Right renal pelvis (tissue), 4 donors: Measurements from ENCODE around the gene ZNF638. TPM values are rescaled to one million over a fixed set of nuclear protein-coding genes. Genes with fewer than 3 reads are reported as not detected.
A peak's percentile ranks its signal among the peaks of the same experiment; 100 is the strongest.

Experiments used
- DNase-seq, 4 donors: peaks; one replicate each; pipeline ENCODE4 v3.0.0-alpha.2; 2013; ENCODE audit warnings: low read depth in 4 of 4, low spot score in 3 of 4, missing footprints in 1 of 4
- polyA plus RNA-seq, 4 donors: library from polyadenylated mRNA; unstranded; fragments of 120-200 nt; gene quantifications; one replicate each; pipeline ENCODE4 v1.2.1, GENCODE V29; 2013; ENCODE audit not compliant: insufficient read length in 4 of 4

The ZNF638 gene
- polyA plus RNA-seq, 4 donors = 182 to 223 (median 200) TPM

- DNase-seq = no peak
These were observed 122.8 kb downstream of the ZNF638 start for GRCh38 chr2:71454221-71455010.

GRCh38 chr2:71455011-71455740 is 123.6 kb downstream of the ZNF638 start:
- DNase-seq = no peak

GRCh38 chr2:71455741-71456569 is 124.4 kb downstream of the ZNF638 start:
- no peak for DNase-seq

GRCh38 chr2:71456617-71457016 is 125.0 kb downstream of the ZNF638 start:
- no peak for DNase-seq

- DNase-seq = no peak
These were observed 125.7 kb downstream of the ZNF638 start for GRCh38 chr2:71457123-71457915.

GRCh38 chr2:71457923-71458322 is 126.3 kb downstream of the ZNF638 start:
- no peak for DNase-seq

- DNase-seq = no peak
These were observed 127.0 kb downstream of the ZNF638 start for GRCh38 chr2:71458413-71459083.

GRCh38 chr2:71459084-71459431 is 127.5 kb downstream of the ZNF638 start:
- no peak for DNase-seq

- DNase-seq = no peak
These were observed 128.5 kb downstream of the ZNF638 start for GRCh38 chr2:71460056-71460455.

- no peak for DNase-seq
These were observed 129.2 kb downstream of the ZNF638 start for GRCh38 chr2:71460595-71461303.

- DNase-seq = no peak
These were observed 129.7 kb downstream of the ZNF638 start for GRCh38 chr2:71461304-71461671.

GRCh38 chr2:71462056-71462605 is 130.5 kb downstream of the ZNF638 start:
- no peak for DNase-seq

- no peak for DNase-seq
These were observed 131.2 kb downstream of the ZNF638 start for GRCh38 chr2:71462641-71463341.

GRCh38 chr2:71463342-71463654 is 131.7 kb downstream of the ZNF638 start:
- no peak for DNase-seq

GRCh38 chr2:71464389-71464788 is 132.8 kb downstream of the ZNF638 start:
- DNase-seq = no peak

GRCh38 chr2:71465356-71465755 is 133.8 kb downstream of the ZNF638 start:
- DNase-seq = no peak

- no peak for DNase-seq
These were observed 134.3 kb downstream of the ZNF638 start for GRCh38 chr2:71465961-71466300.

GRCh38 chr2:71466301-71467179 is 135.0 kb downstream of the ZNF638 start:
- DNase-seq = peak in 2 of 4 donors; percentile 29 to 50
